ENCODE data around the gene VEZT.

The VEZT gene

DNA sequence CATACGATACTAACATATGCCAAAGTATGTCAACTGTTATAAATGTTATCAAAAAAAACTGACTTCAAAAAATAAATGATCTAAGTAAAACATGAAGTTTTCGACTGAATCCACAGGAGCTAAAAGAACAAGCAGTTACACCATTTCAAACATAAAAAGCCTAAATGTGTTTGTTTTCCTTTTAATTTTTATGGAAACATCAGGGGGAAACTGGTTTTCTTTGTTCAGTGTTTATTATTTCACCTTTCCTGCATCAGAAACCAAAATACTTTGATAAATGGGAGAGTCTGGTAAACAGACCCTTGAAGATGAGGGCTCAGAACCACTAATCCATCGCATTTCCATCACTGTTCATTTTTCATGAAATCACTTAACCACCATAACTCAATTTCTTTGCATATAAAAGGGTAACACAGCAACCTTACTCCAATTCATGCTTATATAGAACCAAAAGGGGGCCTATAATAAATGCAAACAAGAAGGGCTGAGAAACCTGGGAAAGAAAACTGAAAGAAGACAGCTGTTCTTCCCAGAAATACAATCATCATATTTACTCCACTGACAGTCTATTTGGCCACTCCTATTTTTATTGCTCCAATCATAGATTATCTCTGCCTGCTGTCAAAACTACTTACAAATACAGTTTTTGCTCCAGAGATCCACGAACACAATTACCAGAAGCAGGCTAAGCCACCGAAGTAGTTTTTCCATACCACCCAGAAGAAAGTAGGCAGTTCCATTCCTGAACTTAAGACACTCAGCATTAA lies 17.3 kb upstream of the VEZT start:
- no peak overlapping the region for H3K4me3 ChIP-seq (ENCODE audit: low read depth, low read length)
- TF ChIP-seq, protein P1, sequence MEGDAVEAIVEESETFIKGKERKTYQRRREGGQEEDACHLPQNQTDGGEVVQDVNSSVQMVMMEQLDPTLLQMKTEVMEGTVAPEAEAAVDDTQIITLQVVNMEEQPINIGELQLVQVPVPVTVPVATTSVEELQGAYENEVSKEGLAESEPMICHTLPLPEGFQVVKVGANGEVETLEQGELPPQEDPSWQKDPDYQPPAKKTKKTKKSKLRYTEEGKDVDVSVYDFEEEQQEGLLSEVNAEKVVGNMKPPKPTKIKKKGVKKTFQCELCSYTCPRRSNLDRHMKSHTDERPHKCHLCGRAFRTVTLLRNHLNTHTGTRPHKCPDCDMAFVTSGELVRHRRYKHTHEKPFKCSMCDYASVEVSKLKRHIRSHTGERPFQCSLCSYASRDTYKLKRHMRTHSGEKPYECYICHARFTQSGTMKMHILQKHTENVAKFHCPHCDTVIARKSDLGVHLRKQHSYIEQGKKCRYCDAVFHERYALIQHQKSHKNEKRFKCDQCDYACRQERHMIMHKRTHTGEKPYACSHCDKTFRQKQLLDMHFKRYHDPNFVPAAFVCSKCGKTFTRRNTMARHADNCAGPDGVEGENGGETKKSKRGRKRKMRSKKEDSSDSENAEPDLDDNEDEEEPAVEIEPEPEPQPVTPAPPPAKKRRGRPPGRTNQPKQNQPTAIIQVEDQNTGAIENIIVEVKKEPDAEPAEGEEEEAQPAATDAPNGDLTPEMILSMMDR (IDR thresholded peaks at IDR 0.05; ENCODE audit: borderline replicate concordance, insufficient read depth, low read depth, low read length) = no peak

DNA sequence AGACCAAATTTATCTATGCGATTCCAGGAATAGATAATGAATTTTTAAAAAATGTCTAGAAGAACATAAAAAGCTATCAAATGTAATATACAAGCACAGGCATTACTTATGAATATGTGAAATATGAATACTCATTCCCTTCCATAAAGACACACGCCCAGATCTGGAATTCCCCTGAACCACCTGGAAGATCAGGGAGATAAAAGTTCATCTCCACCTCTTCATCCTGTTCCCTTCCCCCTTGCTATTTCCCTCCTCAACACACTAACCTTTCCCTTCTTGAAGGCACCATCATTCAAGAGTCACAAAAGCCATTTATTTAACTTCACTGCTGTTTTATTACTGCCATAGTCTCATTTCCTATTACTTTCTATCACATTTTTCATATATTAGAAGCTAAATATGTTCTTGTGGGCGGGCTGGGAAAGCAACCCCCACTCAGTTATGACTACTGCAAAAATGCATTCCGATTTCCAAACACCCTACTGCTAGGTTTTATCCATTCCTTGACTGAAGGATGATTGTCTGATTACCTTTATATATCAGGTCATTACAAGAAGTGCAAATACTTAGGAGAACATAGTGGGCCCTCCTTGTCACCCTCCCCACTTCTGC lies 16.4 kb upstream of the VEZT start:
- no peak overlapping the region for H3K4me3 ChIP-seq (ENCODE audit: low read depth, low read length)
- TF ChIP-seq, protein P1 (IDR thresholded peaks at IDR 0.05; ENCODE audit: borderline replicate concordance, insufficient read depth, low read depth, low read length) = no peak

DNA sequence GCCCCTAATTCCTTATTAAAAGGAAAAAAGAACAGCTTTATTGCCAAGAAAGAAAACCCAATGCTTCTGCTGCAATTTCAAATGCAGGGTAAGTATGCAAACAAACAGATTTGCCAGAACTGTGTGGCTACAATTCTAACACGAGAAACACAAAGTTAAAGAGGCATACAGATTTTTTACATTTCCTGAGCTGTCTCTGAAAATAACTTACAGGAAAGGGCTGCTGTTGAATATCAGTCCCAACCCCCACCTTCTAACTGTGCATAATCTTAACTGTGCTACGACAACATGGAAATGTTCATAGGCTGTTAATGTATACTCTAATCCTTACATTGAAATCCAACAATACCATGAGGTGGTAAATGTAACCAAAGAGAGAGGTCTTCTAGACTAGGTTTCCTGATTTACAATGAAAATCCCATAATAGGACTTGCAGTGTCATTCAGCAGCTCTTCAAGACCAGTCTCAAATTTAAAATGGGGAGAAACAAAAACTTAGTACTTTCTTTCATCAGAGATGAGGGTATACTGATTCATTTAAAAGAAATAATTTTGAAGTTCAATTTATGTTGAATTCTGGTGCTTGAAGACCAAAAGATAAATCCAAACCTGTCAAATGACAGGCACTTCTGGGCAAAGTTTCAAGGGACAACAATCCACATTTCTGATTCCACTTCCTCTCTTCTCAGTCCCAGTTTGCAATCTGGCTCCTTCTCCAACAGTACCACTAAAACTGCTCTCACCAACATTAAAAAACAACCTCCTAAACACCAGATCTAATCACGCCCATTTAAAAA lies 14.7 kb upstream of the VEZT start:
- TF ChIP-seq, protein P1 (IDR thresholded peaks at IDR 0.05; ENCODE audit: borderline replicate concordance, insufficient read depth, low read depth, low read length) = no peak
- H3K4me3 ChIP-seq (ENCODE audit: low read depth, low read length) = no peak overlapping the region

DNA sequence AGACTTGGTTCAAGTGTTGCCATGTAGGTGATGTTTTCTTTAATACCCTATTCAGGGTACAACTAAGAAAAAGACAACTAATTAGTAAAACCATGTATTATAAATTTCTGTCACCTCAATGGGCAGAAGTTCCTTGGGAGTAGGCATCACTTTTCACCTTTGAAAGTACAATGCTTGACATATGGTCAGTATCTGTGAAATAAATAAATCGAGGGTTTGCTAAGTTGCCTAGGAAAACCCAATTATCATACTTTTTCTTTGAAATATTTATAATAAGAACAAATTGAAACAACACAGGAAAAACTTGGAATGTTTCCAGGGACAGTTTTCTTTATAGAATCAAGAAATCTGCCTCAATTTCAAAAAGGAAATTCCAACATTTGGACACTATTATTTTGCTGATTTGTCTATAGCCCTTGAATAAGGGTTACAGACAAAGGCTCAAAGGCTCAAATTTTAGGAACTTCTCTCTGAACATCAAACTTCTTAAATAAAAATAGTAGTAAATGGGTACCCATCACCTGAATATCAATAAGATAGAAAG lies 14.0 kb upstream of the VEZT start:
- no peak overlapping the region for H3K4me3 ChIP-seq (ENCODE audit: low read depth, low read length)
- TF ChIP-seq, protein P1 (IDR thresholded peaks at IDR 0.05; ENCODE audit: borderline replicate concordance, insufficient read depth, low read depth, low read length) = no peak

DNA sequence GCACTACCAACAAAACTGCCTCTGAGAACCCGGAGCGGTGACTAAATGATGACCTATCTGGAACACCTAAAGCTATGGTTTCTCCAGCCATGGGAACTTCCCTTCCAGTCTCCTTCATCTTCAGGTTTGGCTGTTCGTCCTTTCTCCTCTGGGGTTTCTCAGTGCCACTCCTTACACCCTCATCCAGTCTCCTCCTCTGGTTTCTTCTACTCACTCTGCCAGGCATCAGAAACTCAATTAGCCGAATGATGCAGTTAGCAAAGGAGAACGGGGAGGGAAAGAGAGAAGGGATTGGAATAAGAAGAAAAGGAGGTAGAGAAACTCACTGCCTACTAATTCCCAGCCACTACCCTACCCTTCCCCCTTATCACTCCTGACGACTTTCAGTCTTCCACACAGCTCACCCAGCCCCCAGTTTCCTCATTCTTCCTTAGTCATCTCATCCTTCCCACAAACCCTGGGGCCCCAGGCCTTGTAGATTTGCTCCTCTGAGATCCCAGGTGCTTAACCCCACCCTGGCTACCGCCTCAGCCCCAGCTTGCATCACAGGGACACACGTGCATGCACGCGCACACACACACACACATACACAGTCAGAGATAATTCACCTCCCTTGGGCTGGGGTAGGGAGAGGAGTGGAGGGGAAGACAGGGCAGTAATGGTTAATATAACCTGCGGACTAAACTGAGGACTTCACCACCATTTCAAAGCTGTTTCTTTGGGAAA lies 13.3 kb upstream of the VEZT start:
- H3K4me3 ChIP-seq (ENCODE audit: low read depth, low read length) = peak overlapping the region; percentile 12
- TF ChIP-seq, protein P1 (IDR thresholded peaks at IDR 0.05; ENCODE audit: borderline replicate concordance, insufficient read depth, low read depth, low read length) = no peak

DNA sequence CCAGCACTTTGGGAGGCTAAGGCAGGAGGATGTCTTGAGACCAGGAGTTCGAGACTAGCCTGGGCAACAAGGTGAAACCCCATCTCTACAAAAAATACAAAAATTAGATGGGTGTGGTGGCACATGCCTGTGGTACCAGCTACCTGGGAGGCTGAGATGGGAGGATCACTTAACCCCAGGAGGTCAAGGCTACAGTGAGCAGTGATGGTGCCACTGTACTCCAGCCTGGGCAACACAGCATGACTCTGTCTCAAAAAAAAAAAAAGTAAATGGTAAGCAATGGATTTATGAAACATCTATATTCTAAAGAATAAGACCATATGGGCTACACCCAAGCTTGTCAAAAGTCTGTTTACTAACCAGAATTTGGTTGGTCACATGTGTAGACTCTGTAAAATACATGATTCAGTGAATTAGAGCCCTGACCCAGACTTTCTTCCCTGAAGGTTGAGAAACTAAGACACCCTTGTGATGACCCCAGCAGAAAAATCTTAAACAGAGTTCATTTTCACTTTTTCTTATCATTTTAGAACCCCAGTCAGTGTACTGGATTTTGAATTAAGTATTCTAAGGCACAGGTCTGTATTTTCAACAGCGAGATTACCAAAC lies 12.5 kb upstream of the VEZT start:
- TF ChIP-seq, protein P1 (IDR thresholded peaks at IDR 0.05; ENCODE audit: borderline replicate concordance, insufficient read depth, low read depth, low read length) = no peak

More for the DNA sequence above, 12.5 kb upstream of the VEZT start:
- H3K4me3 ChIP-seq (ENCODE audit: low read depth, low read length) = no peak overlapping the region
